Testis (tissue), 5 donors: ENCODE measurements around the gene NCAPD3. TPM values are rescaled to one million over a fixed set of nuclear protein-coding genes. Genes with fewer than 3 reads are reported as not detected.

Experiments
- DNase-seq: peaks from one replicate; pipeline ENCODE4 v3.0.0-alpha.2; 2019
- H3K27ac ChIP-seq, 2 donors: fragments of 200-600 bp; sonication (generic); one replicate each; pipeline ENCODE4 v1.5.1; 2019
- H3K27me3 ChIP-seq: fragments of 200-600 bp; sonication (generic); one replicate; pipeline ENCODE4 v1.5.1; 2019
- H3K36me3 ChIP-seq: fragments of 200-600 bp; sonication (generic); one replicate; pipeline ENCODE4 v1.5.1; 2017; ENCODE audit warnings: low read depth; ENCODE audit errors: missing control alignments
- H3K4me1 ChIP-seq: fragments of 200-600 bp; sonication (generic); one replicate; pipeline ENCODE4 v1.5.1; 2019
- H3K4me3 ChIP-seq, 2 donors: fragments of 200-600 bp; sonication (generic); one replicate each; pipeline ENCODE4 v1.5.1; 2017 to 2019
- H3K9me3 ChIP-seq: fragments of 200-600 bp; sonication (generic); one replicate; pipeline ENCODE4 v1.5.1; 2017
- CTCF ChIP-seq, 3 experiments: fragments of 450-650 bp in 2 of 3; fragments of 200-600 bp in 1 of 3; sonication (generic) in 1 of 3; IDR thresholded peaks; one replicate each; pipeline ENCODE4 v1.5.1; 2016 to 2019; ENCODE audit warnings: antibody characterized with exemption in 3 of 3, mild to moderate bottlenecking in 2 of 3, moderate library complexity in 1 of 3
- POLR2A ChIP-seq: fragments of 450-650 bp; IDR thresholded peaks from one replicate; pipeline ENCODE4 v1.6.1; 2017; ENCODE audit warnings: antibody characterized with exemption, mild to moderate bottlenecking, moderate library complexity
- WGBS, 2 donors: methylation state at CpG; one replicate each; pipeline ENCODE4 v1.1.5; 2018; 5-methylcytosine and 5-hydroxymethylcytosine counted together
- intact Hi-C: fragments of 100-400 bp; cut with DNase I; formaldehyde crosslinking; loops from one replicate; pipeline ENCODE4 v1.15.1; 2023; ENCODE audit warnings: low total_unique reads
- long read RNA-seq, 2 donors: transcript quantifications; one replicate each; lab custom pipeline, GENCODE V29; 2026
- polyA plus RNA-seq: library from polyadenylated mRNA; stranded (reverse); fragments of 350-450 nt; fragmentation: Illumina TruSeq; extraction: RNeasy Lipid Tissue Mini Kit (QIAGEN cat#74804); gene quantifications from one replicate; pipeline ENCODE4 v1.2.3, GENCODE V29; 2014; ENCODE audit warnings: low read depth, low replicate concordance; ENCODE audit not compliant: insufficient read depth
- total RNA-seq, 2 donors: library from RNA; depleted of rRNA; stranded (reverse); fragments of >200 nt; gene quantifications; one replicate each; pipeline ENCODE4 v1.2.3, GENCODE V29; 2016

Gene NCAPD3
- total RNA-seq (10 to 100 TPM; 69.3 to 82.9 TPM), polyA plus RNA-seq (30.8 TPM)
- long read RNA-seq, donor 1, partial matches to known transcripts, result 26 of 62 reads
- long read RNA-seq, donor 1, other reads (novel, unspliced or antisense), result 36 of 62 reads
- long read RNA-seq, donor 2, partial matches to known transcripts, result 0 of 2 reads
- long read RNA-seq, donor 2, other reads (novel, unspliced or antisense), result 0 of 2 reads

GRCh38 chr11:134223836-134224709 is at the start of gene NCAPD3, which contains the start of gene VPS26B:
TSS of gene NCAPD3 (minus strand) at chr11:134223967. CDS start at chr11:134223926, 41 bp downstream.
TSS of gene VPS26B (plus strand) at chr11:134224671. CDS start at chr11:134225123, 452 bp downstream.
- peak; percentile 99 for DNase-seq
- H3K9me3 ChIP-seq, result no peaks in the 10 kb centered on the region
- intact Hi-C loops, result no loop called here
- peak in 1 of 3 experiments; percentile 24 for TF ChIP-seq CTCF (IDR thresholded peaks at IDR 0.05)
- TF ChIP-seq POLR2A, result peak; percentile 93
- H3K4me3 ChIP-seq, result peak within 1 kb of the TSS; percentile 89 to 96
- H3K27ac ChIP-seq, result peak within 1 kb of the TSS; percentile 95 to 99
- no peaks in the 10 kb centered on the region for H3K27me3 ChIP-seq
- H3K36me3 ChIP-seq, result no peaks in the 10 kb centered on the region
- 0 to 1% methylated on average over 19 to 61 of the region's 89 CpGs for WGBS, 2 donors
- peaks cover 24% of the 10 kb centered on the region for H3K4me1 ChIP-seq

- Histone ChIP-seq H3K4me3 (no peak overlapping the region), H3K4me1 (peaks cover 7% of the 10 kb centered on the region), H3K36me3 (no peaks in the 10 kb centered on the region), H3K9me3 (no peaks in the 10 kb centered on the region), H3K27me3 (no peaks in the 10 kb centered on the region), H3K27ac (no peak overlapping the region)
- intact Hi-C loops, result loop anchor here (10.0 kb wide), 1 partner anchor 51 kb away; no protein-coding TSS in a partner anchor
- DNase-seq, result no peak
- 41 to 64% methylated on average over 3 of the region's 3 CpGs for WGBS, 2 donors
- TF ChIP-seq CTCF (IDR thresholded peaks at IDR 0.05), result no peak
- TF ChIP-seq POLR2A, result no peak
Measured at GRCh38 chr11:134273317-134273712, 49.5 kb upstream of the NCAPD3 start.

GRCh38 chr11:134272381-134273316 is 48.9 kb upstream of the NCAPD3 start:
- Histone ChIP-seq H3K36me3 (no peaks in the 10 kb centered on the region), H3K4me3 (no peak overlapping the region), H3K9me3 (no peaks in the 10 kb centered on the region), H3K27me3 (no peaks in the 10 kb centered on the region), H3K27ac (no peak overlapping the region), H3K4me1 (peaks cover 7% of the 10 kb centered on the region)
- TF ChIP-seq CTCF (IDR thresholded peaks at IDR 0.05), result no peak
- TF ChIP-seq POLR2A, result no peak
- DNase-seq, result no peak
- WGBS, 2 donors, result 49 to 56% methylated on average over 18 of the region's 18 CpGs
- intact Hi-C loops, result loop anchor here (10.0 kb wide), 1 partner anchor 52 kb away; no protein-coding TSS in a partner anchor

GRCh38 chr11:134271978-134272377 is 48.2 kb upstream of the NCAPD3 start:
- no peak for DNase-seq
- no peak overlapping the region for H3K27ac ChIP-seq
- 85 to 86% methylated on average over 4 of the region's 4 CpGs for whole genome bisulfite sequencing, 2 donors
- no peaks in the 10 kb centered on the region for H3K27me3 ChIP-seq
- H3K4me3 ChIP-seq, result no peak overlapping the region
- intact Hi-C loops, result loop anchor here (10.0 kb wide), 1 partner anchor 53 kb away; no protein-coding TSS in a partner anchor
- TF ChIP-seq CTCF (IDR thresholded peaks at IDR 0.05) (no peak), POLR2A (no peak)
- H3K9me3 ChIP-seq, result no peaks in the 10 kb centered on the region
- no peaks in the 10 kb centered on the region for H3K36me3 ChIP-seq
- peaks cover 2% of the 10 kb centered on the region for H3K4me1 ChIP-seq
